ENCODE results near the gene CFAP221. TPM values are rescaled to one million over a fixed set of nuclear protein-coding genes. Genes with fewer than 3 reads are reported as not detected.

CFAP221 gene
- total RNA-seq, 4 donors from 2014 or later: 0.48 TPM; not detected in 3

- peaks cover 20% of the 10 kb centered on the region for H3K4me1 ChIP-seq
- peaks cover 8% of the 10 kb centered on the region for H3K36me3 ChIP-seq
- H3K9me3 ChIP-seq: no peaks in the 10 kb centered on the region
- DNase-seq (ENCODE audit: low spot score in 2 of 2): no peak
- no peak overlapping the region for H3K27ac ChIP-seq
- 99% methylated on average over 13 of the region's 13 CpGs for WGBS
- no peaks in the 10 kb centered on the region for H3K27me3 ChIP-seq
- H3K4me3 ChIP-seq: no peak overlapping the region
- TF ChIP-seq POLR2AphosphoS5 (IDR thresholded peaks at IDR 0.05) (no peak), EP300 (IDR thresholded peaks at IDR 0.05) (no peak), POLR2A (IDR thresholded peaks at IDR 0.05) (no peak)
- TF ChIP-seq, protein P1, sequence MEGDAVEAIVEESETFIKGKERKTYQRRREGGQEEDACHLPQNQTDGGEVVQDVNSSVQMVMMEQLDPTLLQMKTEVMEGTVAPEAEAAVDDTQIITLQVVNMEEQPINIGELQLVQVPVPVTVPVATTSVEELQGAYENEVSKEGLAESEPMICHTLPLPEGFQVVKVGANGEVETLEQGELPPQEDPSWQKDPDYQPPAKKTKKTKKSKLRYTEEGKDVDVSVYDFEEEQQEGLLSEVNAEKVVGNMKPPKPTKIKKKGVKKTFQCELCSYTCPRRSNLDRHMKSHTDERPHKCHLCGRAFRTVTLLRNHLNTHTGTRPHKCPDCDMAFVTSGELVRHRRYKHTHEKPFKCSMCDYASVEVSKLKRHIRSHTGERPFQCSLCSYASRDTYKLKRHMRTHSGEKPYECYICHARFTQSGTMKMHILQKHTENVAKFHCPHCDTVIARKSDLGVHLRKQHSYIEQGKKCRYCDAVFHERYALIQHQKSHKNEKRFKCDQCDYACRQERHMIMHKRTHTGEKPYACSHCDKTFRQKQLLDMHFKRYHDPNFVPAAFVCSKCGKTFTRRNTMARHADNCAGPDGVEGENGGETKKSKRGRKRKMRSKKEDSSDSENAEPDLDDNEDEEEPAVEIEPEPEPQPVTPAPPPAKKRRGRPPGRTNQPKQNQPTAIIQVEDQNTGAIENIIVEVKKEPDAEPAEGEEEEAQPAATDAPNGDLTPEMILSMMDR (IDR thresholded peaks at IDR 0.05): no peak
These were observed 136.4 kb downstream of the CFAP221 start for GRCh38 chr2:119680457-119681202.

DNA sequence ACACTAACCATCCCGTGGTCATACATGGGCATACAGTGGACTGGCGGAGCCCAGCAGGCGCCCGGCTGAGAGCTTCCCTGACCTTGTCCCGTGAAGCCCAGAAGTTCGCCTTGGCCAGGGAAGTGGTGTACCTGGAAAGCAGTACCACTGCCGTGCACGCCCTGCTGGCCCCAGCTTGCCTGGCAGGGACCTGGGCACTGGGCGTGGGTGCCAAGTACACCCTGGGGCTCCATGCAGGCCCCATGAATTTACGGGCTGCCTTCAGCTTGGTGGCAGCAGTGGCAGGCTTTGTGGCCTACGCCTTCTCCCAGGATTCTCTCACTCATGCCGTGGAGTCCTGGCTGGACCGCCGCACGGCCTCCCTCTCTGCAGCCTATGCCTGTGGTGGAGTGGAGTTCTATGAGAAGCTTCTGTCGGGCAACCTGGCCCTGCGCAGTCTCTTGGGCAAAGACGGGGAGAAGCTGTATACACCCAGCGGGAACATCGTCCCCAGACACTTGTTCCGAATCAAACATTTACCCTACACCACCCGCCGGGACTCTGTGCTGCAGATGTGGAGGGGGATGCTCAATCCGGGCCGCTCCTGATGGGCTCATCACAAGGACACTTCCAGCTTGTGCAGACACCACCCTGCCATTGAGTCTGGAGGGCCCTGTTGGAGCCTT lies 137.1 kb downstream of the CFAP221 start:
- WGBS: 96% methylated on average over 13 of the region's 25 CpGs
- TF ChIP-seq POLR2A (IDR thresholded peaks at IDR 0.05) (no peak), POLR2AphosphoS5 (IDR thresholded peaks at IDR 0.05) (no peak), EP300 (IDR thresholded peaks at IDR 0.05) (no peak)
- TF ChIP-seq, protein P1 (IDR thresholded peaks at IDR 0.05): no peak
- Histone ChIP-seq H3K4me3 (no peak overlapping the region), H3K27ac (no peak overlapping the region), H3K4me1 (peaks cover 20% of the 10 kb centered on the region), H3K9me3 (no peaks in the 10 kb centered on the region), H3K36me3 (peaks cover 8% of the 10 kb centered on the region), H3K27me3 (no peaks in the 10 kb centered on the region)
- DNase-seq (ENCODE audit: low spot score in 2 of 2): no peak

- 63% methylated on average over 4 of the region's 4 CpGs for WGBS
- no peak for TF ChIP-seq POLR2AphosphoS5 (IDR thresholded peaks at IDR 0.05)
- no peak for TF ChIP-seq EP300 (IDR thresholded peaks at IDR 0.05)
- TF ChIP-seq, protein P1 (IDR thresholded peaks at IDR 0.05): no peak
- TF ChIP-seq POLR2A (IDR thresholded peaks at IDR 0.05): no peak
- peaks cover 20% of the 10 kb centered on the region for H3K4me1 ChIP-seq
These were observed 137.6 kb downstream of the CFAP221 start for GRCh38 chr2:119681868-119682220.

GRCh38 chr2:119682578-119682977 lies 138.3 kb downstream of the CFAP221 start:
- Histone ChIP-seq H3K4me3 (no peak overlapping the region), H3K36me3 (peaks cover 8% of the 10 kb centered on the region), H3K27me3 (no peaks in the 10 kb centered on the region), H3K9me3 (no peaks in the 10 kb centered on the region), H3K4me1 (peaks cover 20% of the 10 kb centered on the region), H3K27ac (no peak overlapping the region)
- WGBS: 86% methylated on average over 8 of the region's 8 CpGs
- no peak for DNase-seq (ENCODE audit: low spot score in 2 of 2)
- no peak for TF ChIP-seq POLR2AphosphoS5 (IDR thresholded peaks at IDR 0.05)
- TF ChIP-seq POLR2A (IDR thresholded peaks at IDR 0.05): no peak
- TF ChIP-seq, protein P1 (IDR thresholded peaks at IDR 0.05): no peak
- TF ChIP-seq EP300 (IDR thresholded peaks at IDR 0.05): no peak

More at GRCh38 chr2:119681868-119682220, 137.6 kb downstream of the CFAP221 start:
- peaks cover 8% of the 10 kb centered on the region for H3K36me3 ChIP-seq
- DNase-seq (ENCODE audit: low spot score in 2 of 2): no peak
- H3K4me3 ChIP-seq: no peak overlapping the region
- H3K27ac ChIP-seq: no peak overlapping the region
- H3K9me3 ChIP-seq: no peaks in the 10 kb centered on the region
- no peaks in the 10 kb centered on the region for H3K27me3 ChIP-seq

DNA sequence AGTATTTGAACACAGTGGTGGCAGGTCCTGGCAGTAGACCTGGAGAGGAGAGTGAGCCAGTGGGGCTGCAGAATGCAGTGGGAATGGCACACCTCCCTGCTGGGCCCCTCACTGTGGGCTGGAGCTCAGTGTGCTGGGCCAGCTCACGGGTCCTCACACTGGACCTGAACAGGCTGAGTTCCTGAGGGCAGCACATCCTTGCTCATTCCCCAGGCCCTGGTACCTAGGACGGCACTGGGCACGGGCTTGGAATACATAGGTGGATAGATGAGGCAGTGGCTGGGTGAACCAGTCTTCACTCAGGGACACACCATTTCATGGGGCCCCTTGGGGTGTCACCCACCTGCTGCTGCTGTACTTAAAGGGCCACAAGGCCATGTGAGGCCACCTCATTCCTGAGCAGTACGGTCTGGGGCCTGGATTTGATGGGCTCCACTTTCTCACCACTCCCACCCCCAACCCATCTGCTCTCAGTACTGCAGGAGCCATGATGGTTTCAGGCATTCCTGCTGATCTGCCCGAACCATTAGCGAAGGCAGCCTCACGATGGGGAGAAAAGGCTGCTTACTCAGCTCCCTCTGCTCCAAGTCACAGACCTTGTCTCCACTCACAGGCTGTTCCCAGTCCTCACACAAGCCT lies 138.9 kb downstream of the CFAP221 start:
- no peak overlapping the region for H3K4me3 ChIP-seq
- DNase-seq (ENCODE audit: low spot score in 2 of 2): no peak
- peaks cover 20% of the 10 kb centered on the region for H3K4me1 ChIP-seq
- H3K9me3 ChIP-seq: no peaks in the 10 kb centered on the region
- peaks cover 11% of the 10 kb centered on the region for H3K36me3 ChIP-seq
- H3K27me3 ChIP-seq: no peaks in the 10 kb centered on the region
- WGBS: 66% methylated on average over 3 of the region's 7 CpGs
- TF ChIP-seq POLR2A (IDR thresholded peaks at IDR 0.05) (no peak), POLR2AphosphoS5 (IDR thresholded peaks at IDR 0.05) (no peak), EP300 (IDR thresholded peaks at IDR 0.05) (no peak)
- TF ChIP-seq, protein P1 (IDR thresholded peaks at IDR 0.05): no peak
- no peak overlapping the region for H3K27ac ChIP-seq
